ENCODE data around the gene COLEC12.

Gene COLEC12

GRCh38 chr18:326846-327245 lies 173.7 kb downstream of the COLEC12 start:
- TF ChIP-seq NFIC (IDR thresholded peaks at IDR 0.05) = no peak
- no peak for TF ChIP-seq TAF1 (IDR thresholded peaks at IDR 0.05; ENCODE audit: low read depth)
- TF ChIP-seq REST (IDR thresholded peaks at IDR 0.05; ENCODE audit: low read depth) = no peak
- no peak for TF ChIP-seq ZBTB7A (IDR thresholded peaks at IDR 0.05; ENCODE audit: low read depth)
- TF ChIP-seq CEBPB (IDR thresholded peaks at IDR 0.05) = no peak
- no peak for TF ChIP-seq EGR1 (IDR thresholded peaks at IDR 0.05)
- no peak for TF ChIP-seq CREB1 (IDR thresholded peaks at IDR 0.05; ENCODE audit: low read depth)

GRCh38 chr18:323253-323622 lies 177.3 kb downstream of the COLEC12 start:
- no peak for TF ChIP-seq FOXM1 (IDR thresholded peaks at IDR 0.05; ENCODE audit: borderline replicate concordance, low read depth)
- TF ChIP-seq YY1 (IDR thresholded peaks at IDR 0.05; ENCODE audit: low read depth) = no peak
- no peak for TF ChIP-seq NFIC (IDR thresholded peaks at IDR 0.05)
- TF ChIP-seq USF1 (IDR thresholded peaks at IDR 0.05) = no peak
- TF ChIP-seq RAD21 (IDR thresholded peaks at IDR 0.05; ENCODE audit: low read depth) = no peak
- TF ChIP-seq EP300 (IDR thresholded peaks at IDR 0.05; ENCODE audit: borderline replicate concordance) = no peak
- TF ChIP-seq CREB1 (IDR thresholded peaks at IDR 0.05; ENCODE audit: low read depth) = no peak
- TF ChIP-seq EGR1 (IDR thresholded peaks at IDR 0.05) = no peak
- no peak for TF ChIP-seq TEAD4 (IDR thresholded peaks at IDR 0.05)
- TF ChIP-seq CEBPB (IDR thresholded peaks at IDR 0.05) = no peak
- TF ChIP-seq TAF1 (IDR thresholded peaks at IDR 0.05; ENCODE audit: low read depth) = no peak
- no peak for TF ChIP-seq ZBTB7A (IDR thresholded peaks at IDR 0.05; ENCODE audit: low read depth)
- no peak for TF ChIP-seq TCF12 (IDR thresholded peaks at IDR 0.05; ENCODE audit: low read depth)
- no peak for TF ChIP-seq MAX (IDR thresholded peaks at IDR 0.05)
- TF ChIP-seq REST (IDR thresholded peaks at IDR 0.05; ENCODE audit: low read depth) = no peak

GRCh38 chr18:321865-322467 lies 178.5 kb downstream of the COLEC12 start:
- TF ChIP-seq EP300 (IDR thresholded peaks at IDR 0.05; ENCODE audit: borderline replicate concordance) (no peak), EGR1 (IDR thresholded peaks at IDR 0.05) (no peak), TEAD4 (IDR thresholded peaks at IDR 0.05) (no peak), CEBPB (IDR thresholded peaks at IDR 0.05) (no peak), MAX (IDR thresholded peaks at IDR 0.05) (no peak), RAD21 (IDR thresholded peaks at IDR 0.05; ENCODE audit: low read depth) (no peak), USF1 (IDR thresholded peaks at IDR 0.05) (no peak), TAF1 (IDR thresholded peaks at IDR 0.05; ENCODE audit: low read depth) (no peak), NFIC (IDR thresholded peaks at IDR 0.05) (no peak), REST (IDR thresholded peaks at IDR 0.05; ENCODE audit: low read depth) (no peak), YY1 (IDR thresholded peaks at IDR 0.05; ENCODE audit: low read depth) (no peak), CREB1 (IDR thresholded peaks at IDR 0.05; ENCODE audit: low read depth) (no peak), TCF12 (IDR thresholded peaks at IDR 0.05; ENCODE audit: low read depth) (no peak), ZBTB7A (IDR thresholded peaks at IDR 0.05; ENCODE audit: low read depth) (no peak), FOXM1 (IDR thresholded peaks at IDR 0.05; ENCODE audit: borderline replicate concordance, low read depth) (no peak)

GRCh38 chr18:320155-320554 lies 180.3 kb downstream of the COLEC12 start:
- TF ChIP-seq USF1 (IDR thresholded peaks at IDR 0.05) = no peak
- no peak for TF ChIP-seq TCF12 (IDR thresholded peaks at IDR 0.05; ENCODE audit: low read depth)
- no peak for TF ChIP-seq CREB1 (IDR thresholded peaks at IDR 0.05; ENCODE audit: low read depth)
- no peak for TF ChIP-seq REST (IDR thresholded peaks at IDR 0.05; ENCODE audit: low read depth)
- TF ChIP-seq TAF1 (IDR thresholded peaks at IDR 0.05; ENCODE audit: low read depth) = no peak
- no peak for TF ChIP-seq TEAD4 (IDR thresholded peaks at IDR 0.05)
